ENCODE data around the gene HYAL2. TPM values are rescaled to one million over a fixed set of nuclear protein-coding genes. Genes with fewer than 3 reads are reported as not detected.

Gene HYAL2
- total and polyA plus RNA-seq, 2 of the 8 experiments (the other 6 are each of a cell fraction or from before 2014, with no cell fraction given), result 51.9 to 176 TPM

- H3K23ac ChIP-seq (ENCODE audit: insufficient read length), result no peak overlapping the region
- peaks cover 0 to 25% of the 10 kb centered on the region in 2 experiments; a peak in 3 of 4 replicates for H3K79me2 ChIP-seq (ENCODE audit: control insufficient read depth in 1 of 2, insufficient read depth in 2 of 2, low read length in 2 of 2)
- no peak overlapping the region for H2AK5ac ChIP-seq (ENCODE audit: low read depth, low read length)
- H3K4me2 ChIP-seq (ENCODE audit: insufficient read depth in 1 of 2, low read depth in 2 of 2, low read length in 2 of 2), result peak overlapping the region in 1 of 2 experiments; percentile 97; a peak in 2 of 4 replicates
- H3K27ac ChIP-seq (ENCODE audit: low read depth, low read length), result 0 out of 2 replicates have a peak overlapping the region, but pooled peaks have one; percentile 32
- H2AFZ ChIP-seq (ENCODE audit: low read length), result no peak overlapping the region
- H2BK120ac ChIP-seq (replicated peaks; ENCODE audit: low read depth, low read length), result no peak overlapping the region
- no peak overlapping the region for H3K18ac ChIP-seq (ENCODE audit: extremely low read depth, low read length)
- peaks cover 16 to 34% (median 28%) of the 10 kb centered on the region in 4 experiments for H3K36me3 ChIP-seq (ENCODE audit: control insufficient read depth in 2 of 4, insufficient read depth in 4 of 4, low read length in 3 of 4)
- H3K79me1 ChIP-seq (ENCODE audit: low read depth, low read length), result peaks cover 20% of the 10 kb centered on the region
- no peak overlapping the region for H4K91ac ChIP-seq (replicated peaks; ENCODE audit: insufficient read length, low read length)
- H2BK15ac ChIP-seq (ENCODE audit: low read length), result 0 out of 2 replicates have a peak overlapping the region, but pooled peaks have one; percentile 55
- 96% methylated on average over 16 of the region's 16 CpGs; no CpG with 5 or more reads in 1 of the 2 experiments for WGBS, 2 experiments (ENCODE audit: extremely low coverage in 1 of 2, insufficient coverage in 1 of 2, insufficient read length in 1 of 2, insufficient replicate concordance in 2 of 2, low coverage in 1 of 2, low lambda C conversion rate in 2 of 2, missing lambda C conversion rate in 1 of 2)
- no peak overlapping the region for H3K56ac ChIP-seq (replicated peaks; ENCODE audit: insufficient read length, low read depth, low read length)
- no peak overlapping the region for H3K9ac ChIP-seq (replicated peaks in 1 of 4; ENCODE audit: extremely low read depth in 1 of 4, low read depth in 3 of 4, low read length in 3 of 4)
- no peak overlapping the region for H4K5ac ChIP-seq (ENCODE audit: insufficient read length, low read depth, low read length)
- no peaks in the 10 kb centered on the region for H3K27me3 ChIP-seq (replicated peaks in 1 of 4; ENCODE audit: control insufficient read depth in 3 of 4, extremely low read depth in 1 of 4, insufficient read depth in 3 of 4, low read length in 3 of 4)
- no peak for TF ChIP-seq TBP (IDR thresholded peaks at IDR 0.05; ENCODE audit: low read depth, low read length)
- no peak for TF ChIP-seq RBBP5 (IDR thresholded peaks at IDR 0.05; ENCODE audit: borderline replicate concordance, low read depth, low read length)
- no peak for TF ChIP-seq EP300 (IDR thresholded peaks at IDR 0.05; ENCODE audit: borderline replicate concordance in 1 of 2, low read depth in 2 of 2, low read length in 2 of 2)
- no peaks in the 10 kb centered on the region for H3K9me3 ChIP-seq (ENCODE audit: insufficient read depth in 2 of 2, low read depth in 1 of 2, low read length in 1 of 2)
- H2BK20ac ChIP-seq (ENCODE audit: low read length), result no peak overlapping the region
- DNase-seq (ENCODE audit: low read depth in 1 of 2, low spot score in 2 of 2), result no peak
- peaks cover 17% of the 10 kb centered on the region for H3K23me2 ChIP-seq (ENCODE audit: low read depth, low read length)
- no peak overlapping the region for H3K4ac ChIP-seq (replicated peaks; ENCODE audit: insufficient read length, low read depth, low read length)
- H4K20me1 ChIP-seq (replicated peaks in 1 of 2; ENCODE audit: control insufficient read depth in 1 of 2, insufficient read depth in 2 of 2, low read length in 2 of 2), result peaks cover 19 to 35% of the 10 kb centered on the region in 2 experiments
- no peak overlapping the region for H2BK5ac ChIP-seq (ENCODE audit: low read depth, low read length)
- FAIRE-seq, result no peak
- peaks cover 0 to 33% (median 19%) of the 10 kb centered on the region in 4 experiments; a peak in 6 of 7 replicates for H3K4me1 ChIP-seq (replicated peaks in 1 of 4; ENCODE audit: control insufficient read depth in 3 of 4, insufficient read depth in 4 of 4, low read length in 3 of 4)
- no peak overlapping the region; the same call in 1 of the 2 replicates for H4K8ac ChIP-seq (ENCODE audit: extremely low read depth, insufficient read depth, low read length)
- no peak overlapping the region for H3K14ac ChIP-seq (ENCODE audit: insufficient read length)
- no peak overlapping the region for H2BK12ac ChIP-seq (ENCODE audit: low read depth, low read length)
- CTCF ChIA-PET (ENCODE audit: partially characterized antibody), result interaction anchor here (0.6 to 3.9 kb wide), 9 partner anchors 9 to 198 kb away, joined by 3 to 17 read pairs (median 4); partner anchors contain the start of genes HYAL1 and TUSC2
- no peak overlapping the region for H3K4me3 ChIP-seq (ENCODE audit: extremely low read depth in 1 of 4, insufficient read depth in 2 of 4, low read depth in 3 of 4, low read length in 4 of 4)
- POLR2A ChIA-PET (ENCODE audit: partially characterized antibody), result interaction anchor here (0.8 to 12.6 kb wide), 7 partner anchors 10 to 68 kb away, joined by 3 to 149 read pairs (median 5); partner anchors contain the start of genes HYAL1, HYAL3, NAA80 and TUSC2
Observed at GRCh38 chr3:50319181-50319893, 3.2 kb downstream of the HYAL2 start.
